Panc1 (cell line): ENCODE data around the gene GRIK4. TPM values are rescaled to one million over a fixed set of nuclear protein-coding genes. Genes with fewer than 3 reads are reported as not detected.

Experiments
- ATAC-seq: fragments of 200-7000 bp; cut with Tn5 transposase; 2 replicates; pipeline ENCODE4 v1.9.1; 2020; ENCODE audit warnings: mild to moderate bottlenecking, moderate library complexity
- BruUV-seq: library from RNA; stranded (reverse); fragments of 400-500 nt; replicated peaks from 2 replicates; lab custom pipeline; 2021; lab: Mats Ljungman, UMichigan
- CTCF ChIA-PET: fragments of 300-600 bp; sonication (Branson Sonifier 250); formaldehyde crosslinking; loops from one replicate; lab custom pipeline; 2022; ENCODE audit warnings: antibody characterized with exemption; lab: Charles Lee
- POLR2A ChIA-PET: fragments of 300-600 bp; sonication (Branson Sonifier 250); formaldehyde crosslinking; loops from one replicate; lab custom pipeline; 2022; ENCODE audit warnings: antibody characterized with exemption; lab: Charles Lee
- DNase-seq: peaks from one replicate; pipeline ENCODE4 v3.0.0-alpha.2; 2010; ENCODE audit warnings: low read depth, low spot score
- H3K27ac ChIP-seq: 2 replicates; pipeline ENCODE4 v1.5.1; 2011; ENCODE audit warnings: mild to moderate bottlenecking, low read length, inconsistent platforms
- H3K27me3 ChIP-seq: fragments of 200-500 bp; sonication (Bioruptor generic); 2 replicates; pipeline ENCODE4 v1.6.0; 2014; ENCODE audit warnings: low read length, inconsistent platforms; ENCODE audit not compliant: control insufficient read depth, insufficient read depth
- H3K36me3 ChIP-seq: fragments of 200-500 bp; sonication (Bioruptor generic); 2 replicates; pipeline ENCODE4 v1.5.1; 2014; ENCODE audit warnings: inconsistent platforms, mild to moderate bottlenecking, low read length, moderate library complexity; ENCODE audit not compliant: control insufficient read depth, insufficient read depth
- H3K4me1 ChIP-seq: 2 replicates; pipeline ENCODE4 v1.5.1; 2011; ENCODE audit warnings: inconsistent platforms, mild to moderate bottlenecking, low read length, moderate library complexity; ENCODE audit not compliant: control insufficient read depth, insufficient read depth
- H3K4me3 ChIP-seq, 2 experiments: 2 replicates each; pipeline ENCODE4 v1.5.1; 2011 to 2012; ENCODE audit warnings: low read depth in 2 of 2, low read length in 2 of 2, mild to moderate bottlenecking in 2 of 2, inconsistent platforms in 1 of 2, moderate library complexity in 1 of 2
- H3K9me3 ChIP-seq: fragments of 200-500 bp; sonication (Bioruptor generic); 2 replicates; pipeline ENCODE4 v1.5.1; 2014; ENCODE audit warnings: low read depth, mild to moderate bottlenecking, inconsistent platforms, low read length, moderate library complexity; ENCODE audit not compliant: control insufficient read depth, insufficient read depth
- CTCF ChIP-seq: fragments of 450-650 bp; IDR thresholded peaks from 2 replicates; pipeline ENCODE4 v1.5.1; 2017; ENCODE audit warnings: mild to moderate bottlenecking
- POLR2AphosphoS5 ChIP-seq: IDR thresholded peaks from 2 replicates; pipeline ENCODE4 v1.6.1; 2012; ENCODE audit warnings: mild to moderate bottlenecking, low read depth, low read length, moderate library complexity
- REST ChIP-seq, 2 experiments: IDR thresholded peaks; 2 replicates each; pipeline ENCODE4 v1.6.1; 2011 to 2012; ENCODE audit warnings: low read depth in 2 of 2, control low read depth in 1 of 2, low read length in 1 of 2, mild to moderate bottlenecking in 1 of 2, moderate library complexity in 1 of 2; ENCODE audit not compliant: insufficient read depth in 1 of 2
- SIN3A ChIP-seq: IDR thresholded peaks from 2 replicates; pipeline ENCODE4 v1.6.1; 2012; ENCODE audit warnings: low read depth, mild to moderate bottlenecking, low read length, moderate library complexity, borderline replicate concordance; ENCODE audit not compliant: insufficient read depth
- TCF7L2 ChIP-seq: IDR thresholded peaks from 2 replicates; pipeline ENCODE4 v1.6.1; 2011; ENCODE audit warnings: mild to moderate bottlenecking, low read depth, low read length, inconsistent platforms
- in situ Hi-C: cut with HindIII; loops from 2 replicates; pipeline ENCODE4 v1.10.0; 2016; ENCODE audit warnings: low sequenced_read_pairs, low pct_unique_long_range_greater_than_20kb
- intact Hi-C: fragments of 100-400 bp; cut with micrococcal nuclease; formaldehyde crosslinking; loops from one replicate; pipeline ENCODE4 v1.10.0; 2022; ENCODE audit not compliant: unreplicated experiment
- total RNA-seq: library from RNA; stranded (reverse); gene quantifications from one replicate; pipeline ENCODE4 v1.2.1, GENCODE V29; 2021; ENCODE audit not compliant: unreplicated experiment

GRIK4 gene
- total RNA-seq, 1 experiment from 2014 or later, result 0.62 TPM

DNA sequence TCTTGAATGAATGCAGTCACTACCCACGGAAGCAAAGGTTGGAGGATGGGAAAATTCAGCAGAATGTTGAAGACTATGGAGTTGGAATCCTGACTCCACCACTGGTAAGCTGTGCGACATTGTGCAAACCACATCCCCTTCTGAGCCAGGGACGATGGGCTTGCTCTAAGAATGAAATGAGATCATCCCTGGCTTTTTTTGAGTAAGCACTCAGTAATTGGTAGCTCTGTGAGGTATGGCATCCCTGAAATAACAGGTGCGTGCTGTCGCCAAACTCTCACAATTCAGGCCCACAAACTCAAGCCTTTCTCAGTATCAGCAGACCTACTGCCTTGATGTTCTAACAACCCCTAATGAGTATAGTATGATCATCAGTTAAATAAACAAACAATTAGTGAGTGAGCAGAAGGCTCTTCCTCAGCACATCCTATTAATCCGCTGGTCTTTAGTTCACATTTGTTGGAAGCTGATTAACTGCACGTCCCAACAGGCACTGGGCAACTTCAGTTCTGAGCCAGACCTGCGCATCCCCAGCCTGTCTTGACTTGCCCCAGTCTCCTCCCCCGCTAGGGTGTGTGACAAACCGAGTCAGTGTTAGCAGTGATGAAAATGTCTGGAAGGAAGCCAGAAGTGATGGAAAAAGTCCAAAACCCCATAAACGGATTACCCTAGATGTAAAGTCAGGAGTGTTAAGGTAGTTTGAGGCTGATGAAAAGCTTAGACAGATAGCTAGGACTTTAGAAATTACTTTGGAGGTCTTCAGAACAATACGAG, 235.5 kb downstream of the GRIK4 start:
- CTCF ChIA-PET, result no interaction called here
- Histone ChIP-seq H3K36me3 (no peaks in the 10 kb centered on the region), H3K9me3 (no peaks in the 10 kb centered on the region), H3K27me3 (peaks cover 8% of the 10 kb centered on the region), H3K4me3 (no peak overlapping the region), H3K27ac (no peak overlapping the region), H3K4me1 (no peaks in the 10 kb centered on the region)
- intact Hi-C loops (no loop called here), in situ Hi-C loops (no loop called here)
- TF ChIP-seq SIN3A (no peak), POLR2AphosphoS5 (no peak), REST (IDR thresholded peaks at IDR 0.05; ENCODE audit: insufficient read depth in 1 of 2, low read depth in 2 of 2, low read length in 1 of 2) (no peak), CTCF (no peak), TCF7L2 (no peak)
- ATAC-seq (no peak), DNase-seq (no peak)
- no TSS peak for BruUV-seq
- POLR2A ChIA-PET, result no interaction called here

DNA sequence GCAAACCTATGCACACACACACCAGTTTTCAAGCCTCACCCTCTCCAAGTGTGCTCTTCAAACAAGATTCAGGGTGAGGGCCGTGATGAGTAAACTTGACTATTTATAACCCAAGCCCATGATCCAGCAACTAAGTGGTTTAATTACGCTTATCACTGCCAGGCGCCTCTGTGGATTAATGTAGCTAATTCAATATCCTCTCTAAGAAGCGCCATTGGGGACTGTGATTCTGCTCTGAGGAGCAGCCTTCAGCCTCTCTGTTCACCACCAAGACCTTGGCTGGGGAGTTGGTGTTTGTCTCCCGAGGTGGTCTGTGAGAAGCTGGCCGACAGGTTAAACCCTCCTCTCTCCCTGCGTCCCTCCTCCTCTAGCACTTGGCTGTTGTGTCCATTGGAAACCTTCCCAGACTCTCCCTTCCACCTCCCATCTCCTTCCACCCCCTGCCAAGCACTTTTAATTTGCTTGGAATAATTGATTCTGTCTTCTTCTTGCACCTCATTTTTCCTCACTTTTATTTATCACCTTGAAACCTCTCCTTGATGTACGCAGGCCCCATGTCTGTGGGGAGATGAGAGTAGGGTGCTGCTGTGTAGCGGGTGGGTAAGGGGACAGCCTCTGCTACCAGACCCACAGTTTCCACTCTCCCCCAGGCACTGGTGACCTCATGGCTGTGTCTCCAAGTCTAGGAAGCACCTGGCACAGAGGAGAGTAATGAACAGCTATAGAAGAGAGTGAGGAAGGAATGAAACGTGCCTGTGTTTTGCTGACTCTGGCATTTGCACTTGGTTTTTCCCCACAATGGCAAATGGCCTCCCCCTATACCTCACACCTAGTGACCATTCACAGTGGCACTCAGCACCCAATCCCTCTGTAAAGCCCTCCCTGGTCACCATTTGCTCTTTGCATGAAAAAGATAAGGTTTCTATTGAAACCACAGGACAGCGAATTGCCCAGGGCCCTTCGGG, 236.6 kb downstream of the GRIK4 start:
- in situ Hi-C loops, result no loop called here
- Histone ChIP-seq H3K9me3 (no peaks in the 10 kb centered on the region), H3K4me1 (no peaks in the 10 kb centered on the region), H3K27me3 (peaks cover 8% of the 10 kb centered on the region), H3K27ac (no peak overlapping the region), H3K36me3 (no peaks in the 10 kb centered on the region), H3K4me3 (no peak overlapping the region)
- ATAC-seq (no peak), DNase-seq (no peak)
- CTCF ChIA-PET, result no interaction called here
- POLR2A ChIA-PET, result no interaction called here
- intact Hi-C loops, result no loop called here
- BruUV-seq, result no TSS peak
- TF ChIP-seq SIN3A (no peak), REST (IDR thresholded peaks at IDR 0.05; ENCODE audit: insufficient read depth in 1 of 2, low read depth in 2 of 2, low read length in 1 of 2) (no peak), POLR2AphosphoS5 (no peak), CTCF (no peak), TCF7L2 (no peak)
